HG02885 (cell line): ENCODE measurements around the gene PLIN4.
"Not testable (repeated sequence)": the region's sequence is repeated elsewhere in the genome, so short reads cannot be mapped to it uniquely, and the experiment has no call there.

Experiments
- ATAC-seq: cut with Tn5 transposase; IDR thresholded peaks from one replicate; pipeline ENCODE4 v1.9.1; 2021; ENCODE audit warnings: mild to moderate bottlenecking; ENCODE audit not compliant: unreplicated experiment, poor library complexity

Gene PLIN4

DNA sequence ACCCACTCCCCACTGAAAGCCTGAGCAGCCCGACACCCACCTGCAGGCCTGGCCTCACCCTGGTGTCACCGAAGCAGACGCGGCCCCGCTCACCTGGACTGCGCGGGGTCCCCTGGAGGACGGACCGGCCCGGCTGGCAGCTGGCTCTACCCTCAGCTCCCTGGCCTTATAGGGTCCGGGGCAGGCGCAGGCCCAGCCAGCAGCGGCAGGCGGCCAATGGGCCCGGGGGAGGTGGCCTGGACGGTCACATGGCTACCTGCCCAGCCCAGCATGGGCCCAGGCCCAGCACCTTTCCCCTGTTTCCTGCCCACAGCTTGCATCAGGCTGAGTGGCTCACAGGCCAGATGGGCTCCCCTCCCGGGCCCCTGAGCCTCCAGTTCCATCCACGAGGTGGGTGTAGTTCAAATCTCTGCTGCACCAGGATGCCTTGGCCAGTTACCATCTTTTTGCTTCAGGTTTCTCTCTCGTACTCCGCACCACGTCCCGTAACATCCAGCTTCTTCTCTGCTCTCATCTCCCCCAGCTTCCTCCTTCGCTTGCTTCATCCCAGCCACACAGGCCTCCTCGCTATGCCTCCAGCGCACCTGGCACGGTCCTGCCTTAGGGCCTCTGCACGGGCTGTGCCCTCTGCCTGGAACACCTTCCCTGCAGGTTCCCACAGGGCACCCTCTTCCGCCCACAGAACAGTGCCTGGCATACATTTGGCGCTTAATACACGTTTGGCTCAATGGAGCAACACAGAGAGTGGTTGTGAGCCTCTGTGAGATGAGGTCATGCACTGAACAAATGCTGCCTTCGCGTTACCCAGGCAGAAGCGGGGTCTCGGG, at the start of gene PLIN4:
PLIN4 (minus strand) TSS at position 142 of the 827 bp plus-strand sequence. CDS start 214 bp downstream, outside the sequence.
- no peak for ATAC-seq

DNA sequence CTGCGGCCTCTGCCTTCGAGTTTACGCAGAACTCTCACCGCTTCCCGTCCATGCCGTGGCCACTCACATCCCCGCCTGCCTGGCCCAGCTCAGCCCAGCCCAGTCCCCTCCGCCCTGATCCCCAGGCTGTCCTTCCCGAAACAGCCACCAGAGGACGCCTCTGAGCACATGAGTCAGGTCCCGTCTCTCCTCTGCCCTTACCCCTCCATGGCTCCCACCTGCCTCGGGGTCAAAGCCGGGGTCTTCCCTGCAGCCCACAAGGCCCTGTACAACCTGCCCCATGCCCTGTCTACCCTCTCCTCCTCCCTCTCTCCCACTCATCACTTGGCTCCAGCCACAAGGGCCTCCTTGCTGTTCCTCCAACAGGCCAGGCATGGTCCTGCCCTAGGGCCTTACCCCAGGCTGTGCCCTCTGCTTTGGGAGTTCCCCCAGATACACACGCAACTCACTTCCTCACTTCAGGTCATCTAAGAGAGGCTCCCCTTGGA, 49.3 kb upstream of the PLIN4 start:
- no peak for ATAC-seq

DNA sequence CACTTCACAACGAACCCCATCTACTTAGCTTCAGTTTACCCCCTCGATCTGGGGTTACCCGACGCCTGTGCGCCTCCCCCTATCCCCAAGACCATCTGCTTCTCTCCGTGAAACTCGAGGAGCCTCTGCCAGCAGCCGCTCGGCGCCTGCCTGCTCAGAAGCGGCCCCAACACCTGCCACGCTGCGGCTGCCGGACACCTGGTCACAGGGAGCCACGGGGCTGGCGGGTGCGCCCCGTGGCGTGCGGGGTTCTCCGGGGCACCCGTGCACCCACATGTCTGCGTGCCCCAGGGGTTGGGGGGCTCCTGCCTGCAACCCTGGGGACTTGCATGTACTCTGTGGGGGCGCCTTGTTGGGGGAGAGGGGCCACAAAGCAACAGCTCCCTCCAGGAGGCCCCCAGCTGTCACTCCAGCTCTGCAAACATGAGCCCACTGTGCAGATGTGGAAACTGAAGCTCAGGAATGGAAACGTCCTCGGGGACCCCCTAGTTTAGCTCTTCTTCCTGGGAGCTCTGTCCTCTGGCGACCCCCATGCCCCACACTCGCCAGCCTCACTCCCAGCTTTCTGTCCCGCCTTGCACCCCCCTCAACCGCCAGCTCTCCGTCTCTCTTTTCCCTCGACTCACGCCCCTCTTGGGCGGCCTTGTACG, 48.2 kb upstream of the PLIN4 start:
- ATAC-seq, result no peak

GRCh38 chr19:4563562-4563961, 45.3 kb upstream of the PLIN4 start:
- not testable (repeated sequence) for ATAC-seq

GRCh38 chr19:4562085-4562484, 43.8 kb upstream of the PLIN4 start:
- ATAC-seq, result not testable (repeated sequence)

GRCh38 chr19:4559569-4559968, 41.3 kb upstream of the PLIN4 start, which contains the start of gene SEMA6B:
Gene SEMA6B (minus strand): TSS chr19:4559684. CDS start chr19:4558457, 1,227 bp downstream.
- ATAC-seq, result no peak

DNA sequence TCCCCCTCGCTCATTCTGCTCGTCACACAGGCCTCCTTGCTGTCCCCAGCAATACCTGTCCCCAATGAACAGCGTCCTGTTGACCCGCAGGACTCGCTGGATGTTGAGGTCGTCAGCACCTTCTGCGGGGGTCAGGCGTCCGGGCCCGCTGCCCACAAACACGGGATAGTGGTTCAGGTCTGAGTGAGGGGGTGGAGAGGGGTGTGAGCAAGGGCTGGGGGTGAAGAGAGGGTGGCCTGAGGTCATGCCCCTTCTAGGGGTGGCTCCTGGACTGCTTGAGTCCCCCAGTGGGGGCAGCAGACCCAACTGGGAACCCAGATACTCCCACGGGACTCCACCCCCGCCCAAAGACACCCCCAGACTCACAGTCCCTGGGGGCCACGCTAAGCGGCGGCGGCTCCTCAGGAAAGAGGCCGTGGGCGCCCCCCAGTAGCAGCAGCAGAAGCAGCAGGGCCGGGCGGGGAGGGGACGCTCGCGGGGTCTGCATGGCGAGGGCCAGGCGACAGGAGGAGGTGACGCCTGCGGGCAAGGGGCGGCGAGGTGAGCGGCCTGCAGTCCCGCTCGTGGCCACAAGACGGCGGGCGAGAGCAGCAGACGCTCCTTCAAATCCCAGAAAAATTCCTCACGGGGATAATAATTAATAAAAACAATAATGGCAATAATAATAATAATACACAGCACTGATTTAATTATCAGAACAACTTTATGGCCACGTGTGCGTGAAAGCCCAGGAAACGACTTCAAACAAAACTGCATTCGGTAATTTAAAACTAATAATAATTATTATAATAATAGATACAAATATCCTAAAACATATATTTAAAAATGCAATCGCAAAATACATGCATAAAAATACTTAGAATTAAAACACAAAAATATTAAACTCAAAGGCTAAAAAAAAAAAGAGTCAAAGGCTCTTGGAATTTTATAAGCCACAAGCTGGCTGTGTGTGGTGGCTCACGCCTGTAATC, 40.0 kb upstream of the PLIN4 start:
- no peak for ATAC-seq

DNA sequence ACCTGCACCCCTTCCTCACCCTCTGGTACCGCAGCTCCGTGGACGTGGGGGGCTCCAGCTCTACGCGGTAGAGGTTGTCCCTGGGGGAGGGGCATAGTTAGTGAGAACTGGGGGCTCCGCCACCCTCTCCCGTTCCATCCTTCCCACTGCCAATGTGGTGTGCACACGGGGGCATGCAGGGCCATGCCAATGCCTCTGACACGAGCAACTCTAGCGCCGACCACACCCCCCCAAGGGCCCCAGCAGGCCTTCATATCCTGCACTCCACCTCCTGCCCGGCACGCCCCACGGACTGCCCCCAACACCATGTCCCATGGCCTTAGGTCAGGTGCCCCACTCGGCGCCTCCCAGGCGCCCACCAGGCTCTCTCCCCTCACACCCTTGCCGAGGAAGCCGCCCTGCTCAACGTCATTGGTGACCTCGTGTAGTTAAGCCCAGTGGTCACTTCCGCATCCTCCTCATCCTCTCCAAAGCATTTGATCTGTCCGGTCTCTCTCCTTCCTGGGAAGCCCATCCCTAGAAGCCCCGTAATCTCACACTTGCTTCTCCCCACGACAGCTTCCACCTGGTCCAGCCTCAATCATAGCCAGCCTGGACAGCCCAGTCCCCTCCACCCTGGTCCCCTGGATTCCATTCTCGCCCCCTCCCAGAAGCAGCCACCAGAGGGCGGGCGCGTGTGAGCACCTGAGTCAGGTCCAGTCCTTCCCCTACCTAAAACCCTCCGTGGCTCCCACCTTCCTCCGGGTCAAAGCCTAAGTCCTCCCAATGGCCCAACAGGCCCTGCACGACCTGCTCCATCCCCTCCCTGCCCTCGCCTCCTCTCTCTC, 39.1 kb upstream of the PLIN4 start:
- ATAC-seq, result no peak

DNA sequence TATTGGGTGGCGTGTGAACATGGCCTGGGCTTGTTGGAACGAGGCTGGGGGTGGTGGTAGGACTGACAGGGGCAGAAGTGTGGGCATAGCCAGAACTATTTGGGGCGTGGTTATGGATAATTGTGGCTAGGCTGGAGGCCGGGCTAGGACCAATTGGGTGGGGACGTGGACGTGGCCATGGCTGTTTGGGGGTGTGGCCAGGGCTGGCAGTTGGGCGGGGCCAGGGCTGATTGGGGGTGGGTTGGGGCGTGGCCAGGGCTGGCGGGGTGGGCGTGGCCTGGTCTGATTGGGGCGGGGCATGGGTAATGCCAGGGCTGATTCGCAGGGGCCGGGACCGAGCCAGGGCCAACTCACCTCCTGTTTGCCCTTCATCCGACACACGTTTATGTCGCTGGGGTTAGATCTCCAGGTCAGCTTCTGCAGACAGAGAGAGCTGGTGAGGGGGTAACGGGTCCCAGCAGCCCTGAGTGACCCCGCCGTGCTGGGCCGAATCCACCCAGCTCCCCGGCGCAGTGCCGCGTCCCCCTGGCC, 38.4 kb upstream of the PLIN4 start:
- ATAC-seq, result no peak

- ATAC-seq, result no peak
These were observed 37.6 kb upstream of the PLIN4 start for GRCh38 chr19:4555657-4556561.

- ATAC-seq, result no peak
These were observed 36.4 kb upstream of the PLIN4 start for GRCh38 chr19:4554717-4555116.

- no peak for ATAC-seq
These were observed 35.5 kb upstream of the PLIN4 start for GRCh38 chr19:4553775-4554174.

DNA sequence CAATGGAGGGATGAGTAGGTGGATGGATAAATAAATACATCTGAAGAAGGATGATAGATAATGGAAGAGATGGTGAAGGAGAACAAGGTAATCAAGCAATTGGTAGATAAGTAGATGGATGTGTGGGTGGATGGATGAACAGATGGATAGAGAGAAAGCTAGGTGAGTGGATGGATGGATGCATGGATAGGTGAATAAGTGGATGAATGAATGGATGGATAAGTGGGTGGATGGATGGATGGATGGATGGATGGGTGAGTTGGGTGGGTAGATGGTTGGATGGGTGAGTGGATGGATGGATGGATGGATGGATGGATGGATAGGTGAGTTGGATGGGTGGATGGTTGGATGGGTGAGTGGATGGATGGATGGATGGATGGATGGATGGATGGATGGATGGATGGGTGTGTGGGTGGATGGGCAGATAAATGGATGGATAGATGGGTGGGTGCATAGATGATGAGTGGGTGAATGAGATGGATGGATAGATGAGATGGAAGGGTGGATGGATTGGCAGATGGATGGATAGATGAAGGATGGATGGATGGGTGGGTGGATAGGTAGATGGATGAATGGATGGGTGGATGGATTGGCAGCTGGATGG, 34.9 kb upstream of the PLIN4 start:
- ATAC-seq, result no peak

GRCh38 chr19:4552525-4552819, 34.2 kb upstream of the PLIN4 start:
- ATAC-seq, result no peak

- no peak for ATAC-seq
These were observed 32.3 kb upstream of the PLIN4 start for GRCh38 chr19:4550479-4551050.

GRCh38 chr19:4550018-4550417, 31.7 kb upstream of the PLIN4 start:
- no peak for ATAC-seq

GRCh38 chr19:4548238-4548584, 29.9 kb upstream of the PLIN4 start:
- ATAC-seq, result no peak
